Measurements from ENCODE around the gene CCNJL. TPM values are rescaled to one million over a fixed set of nuclear protein-coding genes. Genes with fewer than 3 reads are reported as not detected.

The CCNJL gene
- polyA plus RNA-seq, 1 donor, result 6.3 TPM

- no peak for DNase-seq
Measured at GRCh38 chr5:160333721-160334120, 21.4 kb upstream of the CCNJL start.

GRCh38 chr5:160330212-160330611 lies 17.8 kb upstream of the CCNJL start:
- DNase-seq, result no peak

- no peak for DNase-seq
Measured at GRCh38 chr5:160327818-160328217, 15.5 kb upstream of the CCNJL start.

- no peak for DNase-seq
Measured at GRCh38 chr5:160326981-160327380, 14.6 kb upstream of the CCNJL start.

- no peak for DNase-seq
Measured at GRCh38 chr5:160325716-160326115, 13.4 kb upstream of the CCNJL start.

GRCh38 chr5:160324886-160325285 lies 12.5 kb upstream of the CCNJL start:
- no peak for DNase-seq

- no peak for DNase-seq
Measured at GRCh38 chr5:160318409-160318808, 6.0 kb upstream of the CCNJL start.

GRCh38 chr5:160317434-160317833 lies 5.1 kb upstream of the CCNJL start:
- no peak for DNase-seq

GRCh38 chr5:160315968-160316367 lies 3.6 kb upstream of the CCNJL start:
- no peak for DNase-seq

GRCh38 chr5:160312960-160313727 lies 780 bp upstream of the CCNJL start:
- DNase-seq, result no peak

- DNase-seq, result no peak
Measured at GRCh38 chr5:160311491-160312133, 752 bp downstream of the CCNJL start.

- DNase-seq, result no peak
Measured at GRCh38 chr5:160310552-160311295, 1.6 kb downstream of the CCNJL start.

- DNase-seq, result no peak
Measured at GRCh38 chr5:160310140-160310539, 2.2 kb downstream of the CCNJL start.

GRCh38 chr5:160306696-160307095 lies 5.7 kb downstream of the CCNJL start:
- DNase-seq, result no peak

GRCh38 chr5:160305319-160305718 lies 7.0 kb downstream of the CCNJL start:
- DNase-seq, result no peak

- no peak for DNase-seq
Measured at GRCh38 chr5:160303690-160304089, 8.7 kb downstream of the CCNJL start.

- DNase-seq, result no peak
Measured at GRCh38 chr5:160298189-160298588, 14.2 kb downstream of the CCNJL start.

- DNase-seq, result no peak
Measured at GRCh38 chr5:160297776-160298175, 14.6 kb downstream of the CCNJL start.

GRCh38 chr5:160297004-160297403 lies 15.4 kb downstream of the CCNJL start:
- no peak for DNase-seq

- DNase-seq, result no peak
Measured at GRCh38 chr5:160296496-160296895, 15.9 kb downstream of the CCNJL start.

GRCh38 chr5:160293901-160294561 lies 18.3 kb downstream of the CCNJL start:
- no peak for DNase-seq

- DNase-seq, result no peak
Measured at GRCh38 chr5:160293386-160293785, 19.0 kb downstream of the CCNJL start.

GRCh38 chr5:160291467-160291866 lies 20.9 kb downstream of the CCNJL start:
- DNase-seq, result no peak
